Common myeloid progenitor, CD34-positive (primary cell): ENCODE measurements around the gene MBOAT1.
A peak's percentile ranks its signal among the peaks of the same experiment; 100 is the strongest.

ENCODE experiments used
- CTCF ChIA-PET: fragments of 350-600 bp; sonication (Branson Sonifier 250); formaldehyde crosslinking; loops from one replicate; lab custom pipeline; 2021; ENCODE audit warnings: antibody characterized with exemption; lab: Charles Lee
- POLR2A ChIA-PET: fragments of 350-600 bp; sonication (Branson Sonifier 250); formaldehyde crosslinking; loops from one replicate; lab custom pipeline; 2021; ENCODE audit warnings: antibody characterized with exemption; lab: Charles Lee
- DNase-seq, 3 donors: peaks; one replicate each; pipeline versions ENCODE4 v3.0.0 to v3.0.0-alpha.2; 2013
- H3K27ac ChIP-seq, 2 experiments: 1 replicate in 1 of 2; 2 replicates in 1 of 2; pipeline ENCODE4 v1.7.0; 2013; ENCODE audit warnings: inconsistent platforms in 2 of 2, low read length in 2 of 2, mild to moderate bottlenecking in 2 of 2, low read depth in 1 of 2, moderate library complexity in 1 of 2; ENCODE audit not compliant: severe bottlenecking in 2 of 2, insufficient read depth in 1 of 2, poor library complexity in 1 of 2
- H3K27me3 ChIP-seq, 5 experiments: replicated peaks in 2 of 5; 1 replicate in 3 of 5; 2 replicates in 2 of 5; pipeline versions ENCODE4 v1.6.1 to v1.7.0; 2013; ENCODE audit warnings: low read length in 4 of 5, mild to moderate bottlenecking in 2 of 5, moderate library complexity in 2 of 5, inconsistent platforms in 1 of 5; ENCODE audit not compliant: insufficient read depth in 5 of 5, control insufficient read depth in 4 of 5
- H3K36me3 ChIP-seq, 4 experiments: 1 replicate in 2 of 4; 2 replicates in 2 of 4; pipeline versions ENCODE4 v1.6.1 to v1.7.0; 2013; ENCODE audit warnings: low read length in 3 of 4, control low read depth in 1 of 4, mild to moderate bottlenecking in 1 of 4; ENCODE audit not compliant: control insufficient read depth in 4 of 4, insufficient read depth in 4 of 4
- H3K4me1 ChIP-seq, 4 experiments: 1 replicate in 3 of 4; 2 replicates in 1 of 4; pipeline versions ENCODE4 v1.6.1 to v1.7.1; 2013; ENCODE audit warnings: low read length in 3 of 4, mild to moderate bottlenecking in 3 of 4, control low read depth in 1 of 4, inconsistent platforms in 1 of 4, moderate library complexity in 1 of 4; ENCODE audit not compliant: control insufficient read depth in 4 of 4, insufficient read depth in 4 of 4; ENCODE audit errors: control extremely low read depth in 1 of 4
- H3K4me3 ChIP-seq, 7 experiments: 1 replicate in 4 of 7; 2 replicates in 3 of 7; pipeline versions ENCODE4 v1.5.1 to v1.7.0; 2013; ENCODE audit warnings: mild to moderate bottlenecking in 7 of 7, low read length in 6 of 7, moderate library complexity in 6 of 7, inconsistent platforms in 2 of 7, low read depth in 2 of 7, control low read depth in 1 of 7; ENCODE audit not compliant: insufficient read depth in 4 of 7, control insufficient read depth in 1 of 7; ENCODE audit errors: extremely low read depth in 1 of 7
- H3K9me3 ChIP-seq, 5 experiments: 1 replicate in 4 of 5; 2 replicates in 1 of 5; pipeline versions ENCODE4 v1.6.1 to v1.7.1; 2013; ENCODE audit warnings: low read length in 4 of 5, mild to moderate bottlenecking in 2 of 5, inconsistent platforms in 1 of 5, low read depth in 1 of 5, moderate library complexity in 1 of 5; ENCODE audit not compliant: control insufficient read depth in 4 of 5, insufficient read depth in 2 of 5; ENCODE audit errors: control extremely low read depth in 1 of 5
- WGBS: methylation state at CpG from one replicate; pipeline ENCODE4 v1.1.5; 2013; ENCODE audit not compliant: insufficient coverage; 5-methylcytosine and 5-hydroxymethylcytosine counted together

Gene MBOAT1

GRCh38 chr6:20211037-20211940, 980 bp downstream of the MBOAT1 start:
- peak overlapping the region; percentile 42 to 80 for H3K27ac ChIP-seq
- peak overlapping the region; percentile 75 to 91 (median 81) for H3K4me3 ChIP-seq
- WGBS, result 6% methylated on average over 9 of the region's 17 CpGs
- CTCF ChIA-PET, result interaction anchor here (1.0 to 1.7 kb wide), 2 partner anchors 9 to 87 kb away, joined by 4 to 7 read pairs; no protein-coding TSS in a partner anchor
- DNase-seq, result no peak
- peaks cover 10 to 55% (median 44%) of the 10 kb centered on the region in 4 experiments for H3K4me1 ChIP-seq
- H3K36me3 ChIP-seq, result no peaks in the 10 kb centered on the region
- H3K9me3 ChIP-seq, result no peaks in the 10 kb centered on the region
- POLR2A ChIA-PET, result no interaction called here
- H3K27me3 ChIP-seq, result no peaks in the 10 kb centered on the region

- Histone ChIP-seq H3K27ac (no peak overlapping the region), H3K4me3 (peak overlapping the region in 2 of 7 experiments; percentile 5 to 47), H3K36me3 (no peaks in the 10 kb centered on the region), H3K4me1 (peaks cover 13 to 66% (median 55%) of the 10 kb centered on the region in 4 experiments), H3K9me3 (no peaks in the 10 kb centered on the region), H3K27me3 (no peaks in the 10 kb centered on the region)
- ChIA-PET POLR2A (interaction anchor here (0.6 kb wide), 1 partner anchor 60 kb away, joined by 3 read pairs; no protein-coding TSS in a partner anchor), CTCF (interaction anchor here (1.0 kb wide), 1 partner anchor 48 kb away, joined by 3 read pairs; no protein-coding TSS in a partner anchor)
- DNase-seq, result no peak
- 0% methylated on average over 1 of the region's 3 CpGs for WGBS
These were observed 2.1 kb downstream of the MBOAT1 start for GRCh38 chr6:20210158-20210557.

- no peak for DNase-seq
- no peak overlapping the region for H3K4me3 ChIP-seq
- H3K9me3 ChIP-seq, result no peaks in the 10 kb centered on the region
- peaks cover 18 to 79% (median 68%) of the 10 kb centered on the region in 4 experiments for H3K4me1 ChIP-seq
- no peak overlapping the region for H3K27ac ChIP-seq
- WGBS, result 100% methylated on average over 1 of the region's 2 CpGs
- POLR2A ChIA-PET, result no interaction called here
- H3K36me3 ChIP-seq, result no peaks in the 10 kb centered on the region
- H3K27me3 ChIP-seq, result no peaks in the 10 kb centered on the region
- CTCF ChIA-PET, result interaction anchor here (1.5 kb wide), 1 partner anchor 57 kb away, joined by 4 read pairs; no protein-coding TSS in a partner anchor
These were observed 3.4 kb downstream of the MBOAT1 start for GRCh38 chr6:20208687-20209378.

GRCh38 chr6:20207088-20207418, 5.2 kb downstream of the MBOAT1 start:
- Histone ChIP-seq H3K27me3 (no peaks in the 10 kb centered on the region), H3K9me3 (no peaks in the 10 kb centered on the region), H3K4me3 (peak overlapping the region in 5 of 7 experiments; percentile 9 to 66 (median 37)), H3K36me3 (no peaks in the 10 kb centered on the region), H3K27ac (peak overlapping the region in 1 of 2 experiments; percentile 58), H3K4me1 (peaks cover 23 to 81% (median 64%) of the 10 kb centered on the region in 4 experiments)
- DNase-seq, result no peak
- WGBS, result 47% methylated on average over 4 of the region's 5 CpGs
- CTCF ChIA-PET, result interaction anchor here (1.3 kb wide), 1 partner anchor 9 kb away, joined by 4 read pairs; no protein-coding TSS in a partner anchor
- POLR2A ChIA-PET, result no interaction called here

GRCh38 chr6:20205722-20206161, 6.5 kb downstream of the MBOAT1 start:
- WGBS, result 27% methylated on average over 6 of the region's 6 CpGs
- CTCF ChIA-PET, result no interaction called here
- Histone ChIP-seq H3K9me3 (no peaks in the 10 kb centered on the region), H3K4me3 (peak overlapping the region in 1 of 7 experiments; percentile 25), H3K27ac (no peak overlapping the region), H3K4me1 (peaks cover 18 to 86% (median 61%) of the 10 kb centered on the region in 4 experiments), H3K27me3 (no peaks in the 10 kb centered on the region), H3K36me3 (peaks cover 0 to under 1% (median 0%) of the 10 kb centered on the region in 4 experiments)
- peak in 2 of 3 donors; percentile 55 to 71 for DNase-seq
- POLR2A ChIA-PET, result no interaction called here

- ChIA-PET POLR2A (no interaction called here), CTCF (no interaction called here)
- Histone ChIP-seq H3K9me3 (no peaks in the 10 kb centered on the region), H3K27ac (peak overlapping the region in 1 of 2 experiments; percentile 56), H3K36me3 (peaks cover 2 to 5% (median 4%) of the 10 kb centered on the region in 4 experiments), H3K27me3 (no peaks in the 10 kb centered on the region), H3K4me1 (peaks cover 18 to 77% (median 52%) of the 10 kb centered on the region in 4 experiments), H3K4me3 (no peak overlapping the region)
- DNase-seq, result no peak
- 94% methylated on average over 3 of the region's 4 CpGs for WGBS
These were observed 7.8 kb downstream of the MBOAT1 start for GRCh38 chr6:20204512-20204894.
